H7 (cell line): ENCODE data around the gene PPL. TPM values are rescaled to one million over a fixed set of nuclear protein-coding genes. Genes with fewer than 3 reads are reported as not detected.

Experiments used
- DNase-seq: peaks from one replicate; pipeline ENCODE4 v3.0.0; 2012
- H3K27me3 ChIP-seq: 2 replicates; pipeline ENCODE4 v1.6.0; 2011; ENCODE audit warnings: mild to moderate bottlenecking, low read length; ENCODE audit not compliant: control insufficient read depth, insufficient read depth
- H3K36me3 ChIP-seq: replicated peaks from 2 replicates; pipeline ENCODE4 v1.5.1; 2011; ENCODE audit warnings: low read length; ENCODE audit not compliant: control insufficient read depth, insufficient read depth
- H3K4me3 ChIP-seq: 2 replicates; pipeline ENCODE4 v1.5.1; 2011; ENCODE audit warnings: low read depth, mild to moderate bottlenecking, control low read depth, low read length, moderate library complexity; ENCODE audit not compliant: insufficient read depth
- total RNA-seq: library from RNA; depleted of rRNA; stranded (reverse); fragments of >200 nt; shearing (Covaris generic); gene quantifications from 2 replicates; pipeline ENCODE4 v1.2.3, GENCODE V29; 2014

The PPL gene
- total RNA-seq, 1 experiment from 2014 or later, result 10.2 TPM

GRCh38 chr16:4865231-4865860, 71.6 kb downstream of the PPL start:
- no peak for DNase-seq
- H3K4me3 ChIP-seq, result no peak overlapping the region
- no peaks in the 10 kb centered on the region for H3K27me3 ChIP-seq
- peaks cover 18% of the 10 kb centered on the region for H3K36me3 ChIP-seq

- no peak for DNase-seq
- Histone ChIP-seq H3K27me3 (no peaks in the 10 kb centered on the region), H3K36me3 (peaks cover 19% of the 10 kb centered on the region), H3K4me3 (no peak overlapping the region)
Observed at GRCh38 chr16:4864728-4865127, 72.2 kb downstream of the PPL start.

GRCh38 chr16:4862639-4863038, 74.3 kb downstream of the PPL start:
- no peak overlapping the region for H3K4me3 ChIP-seq
- H3K36me3 ChIP-seq, result peaks cover 33% of the 10 kb centered on the region
- DNase-seq, result no peak
- no peaks in the 10 kb centered on the region for H3K27me3 ChIP-seq

GRCh38 chr16:4860727-4861342, 76.1 kb downstream of the PPL start:
- no peaks in the 10 kb centered on the region for H3K27me3 ChIP-seq
- no peak overlapping the region for H3K4me3 ChIP-seq
- DNase-seq, result no peak
- H3K36me3 ChIP-seq, result peaks cover 39% of the 10 kb centered on the region

GRCh38 chr16:4859900-4860255, 77.1 kb downstream of the PPL start:
- no peak for DNase-seq
- Histone ChIP-seq H3K36me3 (peaks cover 42% of the 10 kb centered on the region), H3K27me3 (no peaks in the 10 kb centered on the region), H3K4me3 (no peak overlapping the region)

GRCh38 chr16:4859190-4859899, 77.6 kb downstream of the PPL start:
- no peak for DNase-seq

GRCh38 chr16:4855804-4856203, 81.1 kb downstream of the PPL start:
- DNase-seq, result no peak
- Histone ChIP-seq H3K27me3 (no peaks in the 10 kb centered on the region), H3K36me3 (peaks cover 38% of the 10 kb centered on the region), H3K4me3 (no peak overlapping the region)

More at GRCh38 chr16:4859190-4859899, 77.6 kb downstream of the PPL start:
- Histone ChIP-seq H3K4me3 (no peak overlapping the region), H3K27me3 (no peaks in the 10 kb centered on the region), H3K36me3 (peaks cover 42% of the 10 kb centered on the region)

DNA sequence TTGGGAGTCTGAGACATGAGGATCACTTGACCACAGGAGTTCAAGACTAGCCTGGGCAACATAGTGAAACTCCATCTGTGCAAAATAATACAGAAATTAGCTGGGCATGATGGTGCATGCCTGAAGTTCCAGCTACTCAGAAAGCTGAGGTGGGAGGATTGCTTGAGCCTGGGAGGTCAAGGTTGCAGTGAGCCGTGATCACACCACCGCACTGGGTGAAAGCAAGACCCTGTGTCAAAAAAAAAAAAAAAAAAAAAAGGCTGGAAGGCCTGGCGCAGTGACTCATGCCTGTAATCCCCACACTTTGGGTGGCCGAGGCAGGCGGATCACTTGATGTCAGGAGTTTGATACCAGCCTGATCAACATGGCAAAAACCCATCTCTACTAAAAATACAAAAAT, 81.6 kb downstream of the PPL start:
- DNase-seq, result no peak
- Histone ChIP-seq H3K4me3 (no peak overlapping the region), H3K36me3 (peaks cover 35% of the 10 kb centered on the region), H3K27me3 (no peaks in the 10 kb centered on the region)

DNA sequence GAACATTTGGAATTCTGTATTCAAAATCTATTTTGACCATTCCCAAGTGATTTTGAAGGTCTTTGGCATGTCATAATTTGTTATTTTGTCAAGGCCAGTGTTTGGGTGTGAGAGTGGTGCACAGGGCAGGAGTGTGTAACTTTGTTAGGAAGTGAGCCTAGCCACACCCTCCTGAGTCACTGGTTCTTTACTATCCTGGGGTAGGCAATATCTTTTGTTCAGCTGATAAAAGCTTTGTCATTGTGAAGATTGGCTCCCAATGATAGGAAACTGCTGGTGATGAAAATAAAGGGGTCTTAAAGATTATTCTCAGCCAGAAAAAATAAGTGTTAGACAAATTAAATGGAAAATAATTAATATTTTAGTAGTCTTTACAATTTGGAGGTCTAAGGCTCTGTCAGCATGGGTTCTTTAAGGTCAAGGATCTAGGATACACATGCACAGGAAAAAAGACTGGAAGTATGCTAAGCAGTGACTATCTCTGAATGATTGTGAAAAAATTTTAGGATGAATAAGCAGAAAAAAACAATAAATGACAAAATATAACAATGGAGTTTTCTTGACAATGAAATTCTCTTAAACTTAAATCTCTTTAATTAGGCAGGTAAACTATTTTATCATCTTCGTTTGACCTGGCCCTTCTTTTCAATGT, 84.6 kb downstream of the PPL start:
- H3K36me3 ChIP-seq, result peaks cover 14% of the 10 kb centered on the region
- DNase-seq, result no peak
- H3K27me3 ChIP-seq, result no peaks in the 10 kb centered on the region
- no peak overlapping the region for H3K4me3 ChIP-seq

DNA sequence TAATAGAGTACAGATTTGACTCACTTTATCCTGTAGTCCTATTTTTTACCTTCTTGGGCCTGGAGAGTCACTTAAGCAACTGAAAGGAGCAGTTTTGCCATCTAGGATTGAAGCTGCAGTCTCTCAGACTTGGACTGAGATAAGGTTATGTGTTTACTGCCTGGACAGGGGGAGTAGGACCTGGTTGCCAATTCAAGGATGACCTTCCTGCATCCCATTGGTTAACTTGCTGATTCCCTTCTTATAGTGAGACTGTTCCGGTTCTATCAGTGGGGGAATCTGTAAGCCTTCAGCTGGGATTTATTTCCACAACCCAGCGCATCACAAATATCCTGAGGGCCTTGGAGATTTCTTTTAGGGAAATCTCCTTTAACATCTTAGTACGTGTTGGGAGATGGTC, 86.7 kb downstream of the PPL start:
- DNase-seq, result peak; percentile 46
- no peak overlapping the region for H3K4me3 ChIP-seq
- no peaks in the 10 kb centered on the region for H3K27me3 ChIP-seq
- peaks cover 5% of the 10 kb centered on the region for H3K36me3 ChIP-seq

DNA sequence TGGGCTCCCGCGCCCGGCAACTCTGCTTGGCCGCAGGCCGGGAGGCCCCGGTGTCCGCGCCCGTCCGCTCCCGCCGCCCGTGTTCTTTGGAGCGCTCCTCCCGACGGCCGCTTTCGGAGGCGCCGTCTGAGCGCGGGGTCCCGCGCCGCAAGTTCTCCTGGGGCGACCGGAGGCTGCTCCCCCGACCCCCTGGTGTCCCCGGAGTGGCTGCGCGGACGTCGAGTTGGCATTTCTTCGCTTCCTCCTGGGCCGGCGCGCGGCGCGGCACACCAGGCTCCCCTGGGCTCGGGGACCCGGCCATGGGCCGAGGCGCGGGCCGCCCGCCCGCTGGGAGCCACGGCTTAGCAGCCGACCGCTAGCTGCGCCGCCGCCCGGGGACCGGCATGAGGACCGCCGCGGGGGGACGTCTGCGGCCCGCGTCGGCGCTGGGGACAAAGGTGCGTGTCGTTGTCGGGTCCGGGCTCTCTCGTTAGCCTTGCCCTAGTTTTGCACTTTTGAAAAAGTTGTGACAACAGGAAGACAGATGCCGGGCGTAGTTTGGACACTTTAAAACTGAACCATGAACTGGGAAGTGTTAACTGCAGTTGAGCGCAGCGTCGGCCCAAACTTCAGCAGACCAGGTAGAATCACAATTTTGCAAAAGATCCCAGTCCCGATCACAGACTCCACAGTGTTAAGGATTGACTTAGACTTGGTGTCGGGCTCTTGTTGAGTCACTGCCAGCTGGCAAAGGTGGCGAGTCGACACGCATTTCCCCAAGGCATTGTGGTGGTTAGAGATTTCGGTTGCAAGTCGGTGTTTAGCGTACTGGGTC, 89.0 kb downstream of the PPL start:
- peak; percentile 81 for DNase-seq
- no peaks in the 10 kb centered on the region for H3K27me3 ChIP-seq
- peaks cover 14% of the 10 kb centered on the region for H3K36me3 ChIP-seq
- peak overlapping the region; percentile 94 for H3K4me3 ChIP-seq

- Histone ChIP-seq H3K27me3 (no peaks in the 10 kb centered on the region), H3K4me3 (peak within 1 kb of the TSS; percentile 94), H3K36me3 (peaks cover 13% of the 10 kb centered on the region)
- peak; percentile 99 for DNase-seq
Observed at GRCh38 chr16:4846901-4847773, 89.8 kb downstream of the PPL start, which contains the start of the genes GLYR1 and UBN1. Gene GLYR1, minus strand, starts transcription at chr16:4847288. Its CDS starts 23 bp downstream, at chr16:4847265. Gene UBN1, plus strand, starts transcription at chr16:4847481. Its CDS starts 5,437 bp downstream, at chr16:4852918.

- peaks cover 17% of the 10 kb centered on the region for H3K36me3 ChIP-seq
- no peak for DNase-seq
- H3K4me3 ChIP-seq, result peak overlapping the region; percentile 94
- H3K27me3 ChIP-seq, result no peaks in the 10 kb centered on the region
Observed at GRCh38 chr16:4846503-4846900, 90.4 kb downstream of the PPL start.
